NCI-H345 (cell line): ENCODE data around the gene C18orf63.
A peak's percentile ranks its signal among the peaks of the same experiment; 100 is the strongest.

Experiments
- DNase-seq: peaks from one replicate; lab custom pipeline; 2025; lab: John Stamatoyannopoulos, UW

C18orf63 gene

DNA sequence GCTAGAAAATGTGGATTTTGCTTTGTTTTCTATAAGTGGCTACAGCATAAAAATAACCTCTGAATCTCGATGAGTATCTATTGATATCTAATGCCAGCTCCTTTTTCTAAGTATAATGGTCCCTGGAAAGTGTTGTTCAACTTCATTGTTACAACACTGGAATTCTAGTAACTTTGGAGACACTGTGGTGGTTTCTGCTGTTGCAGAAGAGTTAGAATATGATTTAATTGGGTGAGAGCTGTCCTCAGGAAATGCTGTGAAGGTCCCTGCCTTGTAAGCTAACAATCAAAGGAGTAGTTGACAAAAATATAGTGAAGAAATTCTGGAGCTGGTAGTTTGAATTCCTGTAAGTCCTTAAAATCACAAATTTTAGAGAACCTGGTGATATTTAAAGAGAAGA is 62.1 kb downstream of the C18orf63 start:
- DNase-seq, result no peak

DNA sequence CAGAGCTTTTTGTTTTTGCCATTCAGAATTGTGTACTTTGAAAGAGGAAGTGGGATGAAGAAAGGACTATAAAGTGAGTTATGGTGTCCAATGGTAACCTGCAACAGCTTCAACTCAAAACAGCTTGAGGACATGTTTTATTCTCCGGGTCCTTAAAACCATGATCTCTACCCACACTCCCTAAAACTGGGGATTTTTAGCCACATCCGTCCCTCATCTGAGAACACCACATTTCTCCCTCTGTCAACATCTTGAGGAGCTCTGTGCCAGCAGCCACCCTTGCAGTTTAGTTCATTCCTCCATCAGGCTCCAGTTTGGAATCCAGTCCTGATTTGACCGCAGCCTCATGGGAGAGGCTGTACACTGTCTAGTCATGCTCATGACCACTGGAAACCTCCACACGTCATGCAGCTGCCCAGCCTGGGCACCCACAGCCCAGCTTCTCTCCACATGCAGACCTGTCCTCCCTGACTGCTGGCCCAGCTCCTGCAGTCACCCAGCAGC is 62.6 kb downstream of the C18orf63 start:
- DNase-seq, result no peak

DNA sequence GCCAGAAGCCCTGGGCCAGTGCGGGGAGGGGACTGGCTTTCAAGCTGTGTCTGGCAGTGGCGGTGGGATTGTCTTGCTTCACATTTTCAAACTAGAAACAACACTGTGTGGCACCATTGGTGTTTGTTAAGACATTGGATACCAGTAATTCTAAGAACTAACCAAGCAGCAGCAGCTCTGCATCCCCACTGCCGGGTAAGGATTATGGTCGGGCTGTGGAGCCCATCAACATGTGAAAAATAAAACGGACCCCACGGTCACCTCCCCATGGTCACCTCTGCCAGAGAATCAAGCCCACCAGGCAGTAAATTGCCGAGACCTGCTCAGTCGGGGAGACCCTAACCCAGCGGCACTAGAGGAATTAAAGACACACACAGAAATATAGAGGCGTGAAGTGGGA is 65.3 kb downstream of the C18orf63 start:
- no peak for DNase-seq

DNA sequence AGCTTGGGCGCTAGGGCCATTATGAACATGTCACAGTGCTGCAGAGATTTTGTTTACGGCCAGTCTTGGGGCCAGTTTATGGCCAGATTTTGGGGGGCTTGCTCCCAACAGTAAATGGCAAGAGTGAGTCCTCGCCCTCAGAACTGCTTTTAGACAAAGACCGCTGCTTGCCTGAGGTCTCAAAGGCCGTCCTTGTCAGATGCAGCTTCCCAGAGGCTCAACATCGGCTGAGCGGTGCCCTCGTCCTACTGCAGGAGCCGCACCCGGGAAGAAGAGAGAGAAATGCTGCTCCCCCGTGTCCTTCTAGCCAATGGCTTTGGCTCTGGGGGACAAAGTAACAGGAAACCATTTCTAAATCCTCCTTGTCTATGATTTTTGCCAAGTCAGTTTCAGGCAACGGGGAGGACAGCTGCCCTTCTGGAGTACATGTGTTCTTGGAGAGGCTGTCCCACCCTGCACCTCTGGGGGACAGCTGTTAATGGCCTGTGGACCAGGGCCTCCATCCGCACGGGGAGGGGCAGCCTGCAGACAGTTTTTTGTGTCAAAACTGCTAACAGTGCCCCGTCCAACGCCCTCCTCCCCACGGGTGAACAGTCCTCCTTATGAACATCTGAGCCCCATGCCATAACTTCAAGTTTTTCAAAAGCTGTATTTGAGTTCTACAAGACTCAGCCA is 66.1 kb downstream of the C18orf63 start:
- no peak for DNase-seq

DNA sequence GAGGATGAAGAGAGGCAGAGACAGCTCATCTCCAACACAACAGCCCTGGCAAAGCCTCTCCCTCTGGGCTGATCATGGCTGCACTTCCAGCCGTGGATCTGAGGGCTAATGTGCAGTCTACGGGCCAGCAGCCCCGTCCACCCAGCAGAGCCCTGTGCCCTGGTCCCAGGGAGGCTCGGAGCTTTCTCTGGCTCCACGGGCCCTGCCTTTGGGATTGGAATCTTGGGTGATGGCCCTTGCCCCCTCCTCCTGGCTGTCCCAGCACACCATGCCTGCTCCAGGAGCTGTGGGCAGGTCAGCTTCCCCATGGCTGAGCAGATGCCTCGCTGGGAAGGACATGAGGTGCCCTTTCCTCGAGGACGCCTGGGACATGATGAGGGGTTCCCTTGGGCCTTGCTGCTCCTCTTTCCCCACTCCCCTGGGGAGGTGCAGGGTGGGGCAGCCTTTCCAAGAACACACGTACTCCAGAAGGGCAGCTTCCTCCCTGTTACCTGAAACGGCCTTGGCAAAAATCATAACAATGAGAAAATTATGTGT is 66.9 kb downstream of the C18orf63 start:
- no peak for DNase-seq

DNA sequence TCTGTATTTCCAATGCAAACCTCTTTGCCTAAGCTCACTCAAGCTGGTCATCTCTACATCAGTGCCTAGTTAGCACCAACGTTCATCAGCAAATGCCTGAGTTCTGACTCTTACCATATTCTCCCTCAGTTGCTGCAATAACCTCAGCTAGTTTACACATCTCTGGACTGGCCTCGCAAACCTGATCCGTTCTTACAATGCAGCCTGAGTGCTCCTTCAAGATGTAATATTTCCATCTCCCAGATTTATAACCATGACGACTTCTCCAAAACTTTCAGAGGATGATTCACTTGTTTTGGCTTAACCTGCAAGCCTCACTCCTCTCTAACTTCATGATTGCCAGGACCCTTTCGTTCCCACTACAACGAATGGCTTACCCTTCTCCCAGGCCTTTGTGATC is 71.7 kb downstream of the C18orf63 start:
- DNase-seq, result no peak

DNA sequence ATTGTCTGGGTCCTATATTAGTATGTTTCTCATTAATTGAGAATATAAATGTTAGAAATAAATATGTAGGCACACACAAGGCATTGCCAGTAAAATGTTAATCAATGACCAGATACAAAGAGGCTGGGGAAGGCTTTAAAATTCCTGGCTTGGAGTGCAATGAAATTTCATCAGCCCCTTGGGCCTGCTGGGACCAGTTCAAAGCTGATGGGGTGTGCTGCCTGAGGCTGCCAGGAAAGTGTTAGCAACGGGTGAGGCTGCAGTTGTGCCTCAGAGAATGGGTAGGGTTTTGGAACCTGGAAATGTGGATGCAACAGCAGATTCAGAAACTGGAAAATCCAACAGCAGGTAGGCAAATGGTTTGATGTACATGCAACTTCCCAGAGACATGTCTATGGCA is 72.6 kb downstream of the C18orf63 start:
- DNase-seq, result peak; percentile 20

DNA sequence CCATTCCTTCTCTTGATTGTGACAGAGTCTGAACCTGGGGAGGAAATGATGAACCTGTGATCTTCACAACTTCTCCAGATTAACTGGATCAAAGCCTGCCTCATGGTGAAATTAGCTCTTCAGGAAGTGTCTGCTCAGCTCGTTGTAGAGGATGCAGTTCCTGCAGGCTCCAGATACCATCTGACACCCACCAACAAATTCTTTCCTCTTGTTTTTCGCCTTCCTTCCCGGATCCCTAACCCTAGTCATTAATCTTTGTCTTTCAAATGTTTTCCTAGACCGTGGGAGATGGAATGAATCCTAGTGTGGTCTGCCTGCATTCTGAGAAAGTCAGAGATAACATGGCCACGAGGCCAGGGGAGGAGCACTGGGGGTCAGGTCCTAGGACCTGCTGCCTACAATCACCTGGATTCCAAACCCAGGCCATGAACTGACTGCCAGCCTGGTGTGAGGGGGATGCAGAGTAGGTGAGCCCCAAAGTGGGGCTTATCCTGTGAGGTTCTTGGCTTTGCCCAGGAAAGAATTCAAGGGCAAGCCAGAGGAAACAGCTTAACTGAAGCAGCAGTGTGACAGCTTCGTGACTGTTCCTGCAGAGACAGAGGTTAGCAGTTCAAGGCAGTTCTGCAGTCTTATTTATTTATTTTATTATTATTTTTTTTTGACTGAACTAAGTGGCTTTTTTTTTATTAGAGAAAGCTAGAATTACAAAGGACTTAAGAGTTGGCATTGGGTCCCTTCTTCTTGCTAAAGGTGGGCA is 73.7 kb downstream of the C18orf63 start:
- no peak for DNase-seq

DNA sequence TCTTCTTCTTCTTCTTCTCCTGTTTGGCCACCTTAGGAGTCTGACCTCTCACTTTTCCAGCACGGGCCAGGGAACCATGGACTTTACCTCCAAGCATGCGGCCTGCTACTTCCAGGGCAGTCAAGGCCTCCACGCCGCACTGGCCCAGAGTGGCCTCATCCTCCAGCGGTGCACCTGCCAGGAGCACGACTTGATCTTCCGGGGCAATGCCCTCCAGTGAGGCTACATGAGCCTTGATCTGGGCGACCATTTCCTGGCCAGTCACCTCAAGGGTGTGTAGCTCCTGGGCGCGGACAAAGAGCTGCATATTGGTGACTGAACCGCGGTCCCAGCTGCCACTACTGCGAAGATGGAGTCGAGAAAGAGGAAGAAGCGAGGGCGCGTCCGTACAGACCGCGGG is 74.4 kb downstream of the C18orf63 start:
- DNase-seq, result no peak

DNA sequence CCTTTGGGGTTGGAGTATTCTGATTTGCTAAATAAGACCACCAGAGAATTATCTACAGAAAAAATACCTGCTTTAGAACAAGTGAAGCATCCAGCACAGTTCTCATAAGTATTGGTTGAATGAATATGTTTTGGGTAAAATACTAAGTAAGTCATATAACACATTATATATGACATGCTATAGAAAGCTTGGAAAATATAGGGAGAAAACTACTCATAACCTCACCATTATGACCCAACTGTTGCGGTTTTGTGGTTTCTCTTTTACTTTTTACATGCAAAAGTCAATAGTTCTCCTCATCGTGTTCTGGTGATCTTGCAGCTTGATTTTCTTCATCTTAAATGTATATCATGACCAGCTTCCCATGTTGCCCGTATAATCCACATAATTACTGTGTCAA is 75.3 kb downstream of the C18orf63 start:
- DNase-seq, result no peak

DNA sequence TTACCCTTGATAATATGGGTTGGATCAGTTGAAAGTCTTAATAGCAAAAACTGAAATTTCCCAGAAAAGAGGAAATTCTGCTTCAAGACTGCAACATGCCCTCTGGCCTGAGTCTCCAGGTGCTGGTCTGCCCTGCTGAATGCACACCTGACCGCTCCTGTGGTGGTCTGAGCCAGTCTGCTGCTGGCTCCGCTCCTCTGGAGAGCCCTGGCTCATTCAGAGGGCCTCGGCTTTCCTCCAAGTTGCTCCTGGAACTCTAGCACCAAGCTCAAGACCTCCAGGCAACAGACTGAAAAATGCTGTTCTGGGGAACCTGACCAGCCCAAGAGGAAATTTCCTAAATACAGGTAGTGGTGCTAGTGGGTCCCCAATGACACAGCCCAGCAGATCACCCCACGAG is 76.7 kb downstream of the C18orf63 start:
- DNase-seq, result no peak

DNA sequence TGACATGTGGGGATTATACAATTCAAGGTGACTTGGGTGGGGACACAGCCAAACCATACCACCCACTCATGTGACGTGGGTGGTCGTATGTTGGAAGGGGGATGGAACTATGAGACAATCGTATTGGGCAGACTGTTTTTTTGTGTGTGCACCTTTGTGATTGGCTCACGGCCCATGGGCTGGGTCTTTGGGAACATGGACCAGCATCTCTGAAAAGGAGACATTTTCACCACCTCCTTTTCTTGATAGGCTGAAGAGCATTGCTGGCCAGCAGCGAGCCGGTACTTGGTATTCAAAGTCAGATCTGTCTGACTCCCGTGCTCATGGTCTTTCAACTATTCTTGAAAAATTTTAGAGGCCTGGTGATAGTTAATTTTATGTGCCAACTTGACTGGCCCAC is 79.4 kb downstream of the C18orf63 start:
- DNase-seq, result no peak

DNA sequence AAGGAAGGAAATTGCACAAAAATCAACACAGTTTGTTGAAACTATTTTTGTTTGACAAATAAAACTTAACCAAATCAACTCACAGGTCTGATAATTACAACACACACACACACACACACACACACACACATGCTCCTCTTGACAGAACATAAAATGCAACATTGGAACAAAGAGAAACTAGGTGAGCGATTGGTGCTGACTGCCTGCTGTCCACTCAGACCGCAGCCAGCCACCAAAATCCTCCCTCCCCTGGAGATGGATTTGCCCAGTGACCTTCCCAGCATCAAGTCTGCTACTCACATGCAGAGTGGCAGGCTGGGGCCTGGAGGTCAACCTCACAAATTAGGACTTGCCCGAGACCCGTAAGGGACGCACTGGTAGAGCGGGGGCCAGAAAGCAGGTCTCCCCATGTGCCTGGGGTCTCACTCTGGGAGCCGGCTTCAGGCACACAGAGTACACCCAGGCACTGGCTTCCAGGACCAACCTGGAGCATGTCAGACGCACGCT is 80.1 kb downstream of the C18orf63 start:
- no peak for DNase-seq

DNA sequence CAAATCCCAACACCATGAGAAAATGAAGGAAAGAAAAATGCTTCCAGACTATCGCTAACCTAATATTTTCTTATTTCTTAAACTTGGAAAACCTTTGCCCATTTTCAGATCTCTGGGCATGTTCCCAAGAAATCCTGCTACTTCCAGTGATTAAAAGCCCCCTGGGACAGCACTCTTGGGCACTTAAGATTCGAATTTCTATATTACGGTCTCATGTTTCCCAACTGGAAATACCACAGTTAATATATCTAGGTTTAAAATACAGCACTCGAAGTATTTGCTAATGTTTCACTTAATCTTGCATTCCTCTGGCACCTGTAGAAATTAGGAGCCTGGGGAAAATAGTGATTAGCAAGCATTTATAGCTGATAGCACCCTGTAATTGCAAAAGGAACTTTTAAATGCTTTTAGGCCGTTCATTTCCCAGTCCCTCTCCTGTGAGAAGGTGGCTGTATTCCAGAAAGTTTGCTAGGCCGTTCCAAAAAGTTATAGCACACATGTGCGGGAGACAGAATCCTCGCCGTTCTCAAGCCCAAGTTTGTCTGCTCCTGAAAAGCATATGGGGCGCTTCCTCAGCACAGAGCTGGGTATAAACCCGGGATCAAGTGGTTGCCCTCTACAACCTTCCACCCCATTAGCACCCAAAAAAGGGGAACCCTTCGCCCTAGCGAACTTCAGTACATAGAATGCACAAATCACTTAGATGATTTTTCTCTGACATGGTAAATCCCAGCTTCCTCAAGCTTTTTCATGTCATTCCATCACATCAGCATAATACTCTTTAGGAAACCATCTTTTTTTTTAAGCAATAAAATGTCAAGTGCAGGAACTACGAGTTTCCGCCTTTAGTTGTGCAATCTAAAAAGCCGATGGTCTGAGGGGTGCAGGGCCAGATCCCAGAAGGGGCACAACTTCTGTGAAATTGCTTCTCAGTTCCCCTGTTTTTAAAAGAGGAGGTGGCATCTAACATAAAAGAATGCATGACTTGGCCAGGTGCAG is 80.8 kb downstream of the C18orf63 start:
- no peak for DNase-seq

DNA sequence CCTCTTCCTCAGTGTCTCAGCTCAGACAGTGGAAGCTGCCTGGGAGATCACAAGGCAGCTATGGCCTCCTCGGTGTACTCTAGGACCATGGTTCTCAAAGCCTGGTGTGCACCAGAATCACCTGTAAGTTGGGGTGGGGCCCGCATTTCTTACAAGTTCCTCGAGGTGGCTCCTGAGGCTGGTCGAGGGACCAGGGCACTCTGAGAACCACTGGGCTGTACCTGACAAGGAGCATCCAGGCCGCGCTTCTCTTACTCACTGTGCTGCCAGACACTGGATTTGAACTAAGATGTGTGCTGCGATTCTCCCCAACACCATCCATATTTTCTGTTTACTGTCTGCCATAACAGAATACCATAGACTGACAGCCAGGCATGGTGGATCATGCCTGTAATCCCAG is 81.9 kb downstream of the C18orf63 start:
- DNase-seq, result no peak

DNA sequence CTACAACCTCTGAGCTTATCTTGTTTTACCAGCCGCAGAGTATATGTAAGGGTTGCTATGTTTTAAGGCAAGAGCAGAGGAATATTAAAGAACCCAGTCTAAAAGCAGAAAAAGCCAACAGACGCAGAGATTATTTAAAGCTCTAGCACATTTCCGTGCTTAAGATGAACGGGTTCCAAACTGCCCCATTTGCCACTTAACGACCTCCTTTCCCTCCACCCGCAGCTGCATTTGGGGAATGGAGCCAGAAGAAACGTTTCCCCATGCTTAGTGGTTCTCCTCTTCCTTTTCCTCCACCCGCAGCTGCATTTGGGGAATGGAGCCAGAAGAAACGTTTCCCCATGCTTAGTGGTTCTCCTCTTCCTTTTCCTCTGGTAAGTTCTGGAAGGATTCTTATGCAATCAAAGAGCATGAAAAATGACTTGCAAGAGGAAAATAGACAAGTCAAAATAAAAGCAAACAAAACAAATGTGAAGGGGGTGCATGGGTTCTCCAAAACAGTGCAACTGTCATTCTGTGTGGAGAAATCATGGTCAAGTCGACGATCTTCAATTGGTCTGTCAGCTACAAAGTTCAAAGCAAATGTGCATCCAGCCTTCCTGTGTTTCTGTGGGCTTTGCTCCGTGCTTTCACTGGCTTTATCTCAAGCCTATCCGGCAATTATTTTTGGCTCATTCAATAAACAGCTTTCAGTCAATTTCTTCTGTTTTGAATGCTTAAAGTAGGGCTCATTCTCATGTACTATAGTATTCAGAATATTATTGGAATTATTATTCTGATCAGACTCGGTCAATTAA is 83.7 kb downstream of the C18orf63 start:
- no peak for DNase-seq

DNA sequence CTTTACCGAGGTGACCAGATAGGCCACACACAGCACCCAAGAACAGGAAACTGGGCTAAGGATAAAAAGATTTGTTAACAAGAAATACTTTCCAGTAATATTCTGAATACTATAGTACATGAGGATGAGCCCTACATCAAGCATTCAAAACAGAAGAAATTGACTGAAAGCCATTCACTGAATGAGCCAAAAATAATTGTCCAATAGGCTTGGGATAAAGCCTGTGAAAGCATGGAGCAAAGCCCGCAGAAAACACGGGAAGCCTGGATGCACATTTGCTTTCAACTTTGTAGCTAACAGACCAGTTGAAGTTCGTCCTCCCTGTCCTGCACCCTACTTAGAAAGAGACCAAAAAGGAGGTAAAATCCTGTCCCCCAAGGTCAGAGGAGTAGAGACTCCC is 85.2 kb downstream of the C18orf63 start:
- no peak for DNase-seq

DNA sequence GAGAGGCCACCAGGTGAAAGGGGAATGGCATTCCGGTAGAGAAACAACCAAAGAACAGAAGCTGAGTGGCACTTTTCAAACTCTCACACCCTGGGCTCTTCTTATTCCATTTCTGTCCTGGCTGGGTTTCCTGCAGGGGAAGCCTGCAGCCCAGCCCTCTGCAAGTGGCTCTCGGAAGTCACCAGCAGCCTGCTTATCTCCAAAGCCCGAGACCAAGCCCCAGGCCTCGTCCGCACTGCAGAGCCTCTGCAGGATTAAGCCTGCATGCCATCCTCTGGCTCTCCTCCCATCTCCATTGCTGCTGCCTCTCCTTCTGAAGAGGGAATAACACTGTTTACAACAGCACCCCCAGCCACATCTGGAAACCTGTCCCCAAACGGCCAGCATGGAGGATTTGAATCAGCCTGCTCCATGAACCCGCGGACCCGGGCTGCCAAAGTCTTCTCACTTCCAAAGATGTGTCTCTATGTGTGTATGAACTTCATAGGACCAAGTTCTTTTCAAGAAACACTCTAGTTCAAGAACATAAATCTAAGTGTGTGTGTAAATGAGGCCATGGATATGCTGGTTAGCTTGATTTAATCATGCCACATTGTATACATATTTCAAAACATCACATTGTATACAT is 87.3 kb downstream of the C18orf63 start:
- no peak for DNase-seq

DNA sequence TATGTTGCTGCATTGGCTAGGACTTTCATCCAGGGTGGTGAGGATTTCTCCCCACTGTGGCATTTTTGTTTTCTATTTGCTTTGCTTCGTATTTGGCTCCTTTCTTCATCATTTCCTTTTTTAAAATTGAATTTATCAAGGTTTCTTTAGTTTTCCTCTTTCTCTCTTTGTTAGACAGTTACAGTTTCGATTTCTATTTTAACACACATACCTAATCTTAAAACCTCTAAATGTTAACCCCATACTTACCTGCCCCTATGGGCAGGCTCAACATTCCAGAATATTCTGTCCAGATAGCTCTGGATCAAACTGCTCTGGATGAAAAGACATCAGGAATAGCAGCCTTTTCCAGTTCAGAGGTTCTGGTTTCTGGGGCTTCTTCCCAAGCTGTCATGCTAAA is 92.2 kb downstream of the C18orf63 start:
- DNase-seq, result no peak
